CD4-positive, alpha-beta T cell treated with Interleukin-6 at 100 ng/mL for 8 hours (primary cell): ENCODE data around the gene STK10.
"Not testable (repeated sequence)": the region's sequence is repeated elsewhere in the genome, so short reads cannot be mapped to it uniquely, and the experiment has no call there.

ENCODE experiments used
- DNase-seq: peaks from one replicate; pipeline ENCODE4 v3.0.0-alpha.2; 2020; ENCODE audit warnings: mixed read lengths, low spot score

STK10 gene

GRCh38 chr5:172051643-172052339 is 136.2 kb downstream of the STK10 start:
- DNase-seq = no peak

DNA sequence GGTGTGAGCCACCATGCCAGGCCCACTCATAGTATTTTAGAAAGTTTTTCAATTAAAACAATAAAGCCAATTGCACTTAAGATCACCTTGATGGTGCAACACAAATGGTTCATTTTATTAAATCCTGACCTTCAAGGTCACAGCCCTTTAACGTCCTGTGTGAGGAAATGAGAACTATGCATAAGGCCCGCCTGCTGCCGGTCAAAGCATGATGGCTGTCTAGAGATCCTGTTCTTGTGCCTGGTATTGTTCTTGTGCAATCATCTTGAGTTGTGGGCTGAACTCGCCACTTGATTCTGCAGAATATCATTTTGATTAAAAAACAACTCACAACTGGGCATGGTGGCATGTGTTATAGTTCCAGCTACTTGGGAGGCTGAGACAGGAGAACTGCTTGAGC is 137.9 kb downstream of the STK10 start:
- no peak for DNase-seq

- DNase-seq = no peak
Measured at GRCh38 chr5:172049226-172049796, 138.7 kb downstream of the STK10 start.

- no peak for DNase-seq
Measured at GRCh38 chr5:172048539-172049101, 139.4 kb downstream of the STK10 start.

- no peak for DNase-seq
Measured at GRCh38 chr5:172048170-172048422, 139.9 kb downstream of the STK10 start.

GRCh38 chr5:172046593-172046992 is 141.4 kb downstream of the STK10 start:
- no peak for DNase-seq

- DNase-seq = no peak
Measured at GRCh38 chr5:172045315-172045632, 142.8 kb downstream of the STK10 start.

GRCh38 chr5:172044631-172045314 is 143.3 kb downstream of the STK10 start:
- no peak for DNase-seq

DNA sequence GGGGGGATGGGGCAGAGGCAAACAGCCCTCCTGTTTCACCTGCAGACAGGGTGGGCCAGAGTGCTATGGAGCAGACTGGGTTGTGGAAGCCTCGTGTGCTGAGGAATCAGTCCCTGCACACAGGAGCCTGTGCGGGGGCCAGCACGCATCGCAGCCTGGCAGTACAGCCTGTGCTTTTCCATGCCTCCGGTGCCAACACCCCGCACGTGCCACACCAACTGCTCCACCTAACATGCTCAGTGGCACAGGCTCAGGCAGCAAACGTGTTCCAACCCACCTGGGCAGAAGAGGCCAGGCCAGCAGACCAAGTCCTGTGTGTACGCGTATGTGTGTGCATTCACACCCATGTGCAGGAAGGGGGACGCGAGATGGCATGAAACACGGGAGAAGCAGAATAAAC is 144.2 kb downstream of the STK10 start:
- no peak for DNase-seq

- no peak for DNase-seq
Measured at GRCh38 chr5:172042183-172042582, 145.8 kb downstream of the STK10 start.

DNA sequence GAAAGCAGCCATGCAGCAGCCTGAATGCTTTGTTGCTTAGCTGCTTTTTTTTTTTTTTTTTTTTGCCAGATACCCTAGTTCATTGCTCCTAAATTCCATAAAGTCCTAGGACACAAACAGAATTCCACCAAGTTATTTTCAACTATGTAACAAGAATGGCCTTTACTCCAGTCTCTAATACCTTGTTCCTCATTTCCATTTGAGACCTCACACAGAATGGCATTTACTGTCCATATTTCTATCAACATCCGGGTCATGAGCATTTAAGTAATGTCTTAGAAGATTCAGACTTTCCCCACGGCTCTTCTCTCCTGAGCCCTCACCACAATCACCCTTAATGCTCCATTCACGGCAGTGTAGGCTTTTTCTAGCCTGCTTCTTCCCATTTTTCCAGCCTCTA is 149.9 kb downstream of the STK10 start:
- no peak for DNase-seq

- no peak for DNase-seq
Measured at GRCh38 chr5:172035049-172035448, 153.0 kb downstream of the STK10 start.

- DNase-seq = no peak
Measured at GRCh38 chr5:172031894-172032461, 156.0 kb downstream of the STK10 start.

GRCh38 chr5:172029876-172030275 is 158.1 kb downstream of the STK10 start:
- no peak for DNase-seq

GRCh38 chr5:172028167-172028566 is 159.9 kb downstream of the STK10 start:
- no peak for DNase-seq

- DNase-seq = not testable (repeated sequence)
Measured at GRCh38 chr5:172020110-172020786, 167.8 kb downstream of the STK10 start.

DNA sequence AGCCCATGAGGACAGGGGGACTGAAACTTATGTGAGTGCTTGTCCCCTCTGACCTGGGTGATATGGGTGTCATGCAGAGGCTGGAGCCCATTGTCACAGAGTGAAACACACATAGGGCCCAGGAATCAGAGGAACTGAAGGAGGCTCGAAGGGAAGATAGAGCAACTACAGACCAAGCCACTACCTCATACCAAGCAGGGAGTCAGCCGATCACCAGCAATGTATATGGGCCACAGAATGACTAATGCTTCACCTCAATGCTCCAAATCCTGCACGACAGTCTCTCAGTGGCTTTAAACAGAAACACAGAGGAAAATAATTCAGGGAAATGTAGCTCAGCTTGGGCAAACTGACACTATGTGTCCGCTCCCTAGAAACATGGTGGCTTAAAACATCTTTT is 172.7 kb downstream of the STK10 start:
- no peak for DNase-seq

GRCh38 chr5:172010278-172010677 is 177.7 kb downstream of the STK10 start:
- DNase-seq = no peak

- no peak for DNase-seq
Measured at GRCh38 chr5:172009536-172010270, 178.3 kb downstream of the STK10 start.

DNA sequence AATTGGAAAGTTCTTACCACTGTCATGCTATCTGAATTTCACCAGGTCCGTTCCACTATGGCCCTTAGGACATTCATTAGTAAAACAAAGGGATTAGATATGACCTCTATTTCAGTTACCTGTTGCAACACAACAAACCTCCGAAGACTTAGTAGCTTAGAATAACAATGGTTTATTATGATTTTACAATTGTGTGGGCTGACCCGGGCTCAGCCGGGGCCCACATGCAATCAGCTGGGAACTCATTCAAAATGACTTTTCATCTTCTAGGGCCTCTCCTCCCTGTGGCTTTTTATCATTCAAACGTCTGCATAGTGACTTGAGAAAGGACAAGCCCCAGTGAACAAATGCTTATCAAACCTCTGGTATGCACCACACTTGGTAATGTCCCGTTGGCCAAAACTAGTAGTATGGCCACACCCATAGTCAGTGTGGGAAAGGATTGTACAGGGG is 179.3 kb downstream of the STK10 start:
- DNase-seq = no peak

DNA sequence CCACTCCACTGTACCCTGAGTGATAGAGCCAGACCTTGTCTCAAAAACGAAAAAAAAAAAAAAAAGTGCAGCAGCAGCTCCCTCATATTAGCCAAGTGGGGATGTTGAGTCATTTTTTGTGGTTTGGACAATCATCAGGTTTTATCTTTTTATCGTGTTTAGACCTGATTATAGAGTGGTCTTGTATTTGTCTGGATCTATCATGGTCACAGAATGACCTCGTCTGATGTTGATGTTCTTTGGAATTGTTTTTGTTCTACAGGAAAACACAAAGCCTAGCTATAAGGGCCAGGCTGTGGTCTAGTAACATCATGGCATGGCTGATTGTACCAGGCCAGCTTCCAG is 179.9 kb downstream of the STK10 start:
- DNase-seq = no peak
